H1 (cell line): ENCODE results near the gene RIPPLY1. TPM values are rescaled to one million over a fixed set of nuclear protein-coding genes. Genes with fewer than 3 reads are reported as not detected.

Experiments used
- CTCF ChIA-PET: fragments of 300-600 bp; sonication (Branson Sonifier 250); formaldehyde crosslinking; loops from one replicate; lab custom pipeline; 2021; ENCODE audit not compliant: partially characterized antibody; lab: Charles Lee
- POLR2A ChIA-PET: fragments of 300-600 bp; sonication (Branson Sonifier 250); formaldehyde crosslinking; loops from one replicate; lab custom pipeline; 2021; ENCODE audit warnings: inconsistent platforms; ENCODE audit not compliant: partially characterized antibody; lab: Charles Lee
- DNase-seq, 2 experiments: peaks; one replicate each; pipeline versions ENCODE4 v3.0.0 to v3.0.0-alpha.2; 2010 to 2022; ENCODE audit warnings: low spot score in 2 of 2, low read depth in 1 of 2, mixed read lengths in 1 of 2
- FAIRE-seq: peaks from 2 replicates; lab custom pipeline; 2011; peaks lifted over from hg19 to GRCh38; lab: Jason Lieb, UNC
- H2AFZ ChIP-seq: 2 replicates; pipeline ENCODE4 v1.8.1; 2012; ENCODE audit warnings: low read length, inconsistent platforms
- H2AK5ac ChIP-seq: 2 replicates; pipeline ENCODE4 v1.6.1; 2013; ENCODE audit warnings: low read depth, low read length
- H2BK120ac ChIP-seq: replicated peaks from 2 replicates; pipeline ENCODE3; 2013; ENCODE audit warnings: low read depth, low read length, inconsistent platforms
- H2BK12ac ChIP-seq: 2 replicates; pipeline ENCODE4 v1.6.1; 2013; ENCODE audit warnings: low read depth, low read length
- H2BK15ac ChIP-seq: 2 replicates; pipeline ENCODE4 v1.6.1; 2013; ENCODE audit warnings: low read length
- H2BK20ac ChIP-seq: 2 replicates; pipeline ENCODE4 v1.6.1; 2013; ENCODE audit warnings: low read length
- H2BK5ac ChIP-seq: 2 replicates; pipeline ENCODE4 v1.6.1; 2013; ENCODE audit warnings: low read depth, low read length
- H3K14ac ChIP-seq: 2 replicates; pipeline ENCODE4 v1.6.1; 2013; ENCODE audit warnings: inconsistent platforms; ENCODE audit not compliant: insufficient read length
- H3K18ac ChIP-seq: 2 replicates; pipeline ENCODE4 v1.6.1; 2013; ENCODE audit warnings: low read length; ENCODE audit errors: extremely low read depth
- H3K23ac ChIP-seq: 2 replicates; pipeline ENCODE4 v1.6.1; 2013; ENCODE audit warnings: inconsistent platforms; ENCODE audit not compliant: insufficient read length
- H3K23me2 ChIP-seq: 2 replicates; pipeline ENCODE4 v1.6.1; 2013; ENCODE audit warnings: low read depth, low read length
- H3K27ac ChIP-seq: 2 replicates; pipeline ENCODE4 v1.6.1; 2011; ENCODE audit warnings: low read depth, low read length, inconsistent platforms
- H3K27me3 ChIP-seq, 4 experiments: replicated peaks in 1 of 4; 1 replicate in 1 of 4; 2 replicates in 3 of 4; pipeline versions ENCODE4 v1.6.1 to v1.8.1; 2011 to 2013; ENCODE audit warnings: low read length in 3 of 4, mild to moderate bottlenecking in 3 of 4, inconsistent platforms in 2 of 4, mixed read lengths in 2 of 4, moderate library complexity in 1 of 4; ENCODE audit not compliant: control insufficient read depth in 3 of 4, insufficient read depth in 3 of 4; ENCODE audit errors: extremely low read depth in 1 of 4
- H3K36me3 ChIP-seq, 4 experiments: 2 replicates each; pipeline versions ENCODE4 v1.6.1 to v1.8.1; 2011 to 2013; ENCODE audit warnings: mild to moderate bottlenecking in 4 of 4, low read length in 3 of 4, moderate library complexity in 2 of 4, control low read depth in 1 of 4, inconsistent platforms in 1 of 4; ENCODE audit not compliant: insufficient read depth in 4 of 4, control insufficient read depth in 2 of 4
- H3K4ac ChIP-seq: replicated peaks from 2 replicates; pipeline ENCODE3; 2013; ENCODE audit warnings: low read length, low read depth, mixed read lengths, inconsistent platforms; ENCODE audit not compliant: insufficient read length
- H3K4me1 ChIP-seq, 4 experiments: replicated peaks in 1 of 4; 1 replicate in 1 of 4; 2 replicates in 3 of 4; pipeline versions ENCODE4 v1.6.1 to v1.8.1; 2011 to 2013; ENCODE audit warnings: low read length in 3 of 4, inconsistent platforms in 2 of 4, mixed read lengths in 1 of 4; ENCODE audit not compliant: insufficient read depth in 4 of 4, control insufficient read depth in 3 of 4
- H3K4me2 ChIP-seq, 2 experiments: 2 replicates each; pipeline versions ENCODE4 v1.6.1 to v1.8.1; 2011 to 2013; ENCODE audit warnings: low read depth in 2 of 2, low read length in 2 of 2, control low read depth in 1 of 2, inconsistent platforms in 1 of 2, mild to moderate bottlenecking in 1 of 2; ENCODE audit not compliant: insufficient read depth in 1 of 2
- H3K4me3 ChIP-seq, 4 experiments: fragments of 200-600, 300-600 bp in 1 of 4; sonication (generic), shearing (Covaris generic), sonication (Bioruptor Twin) in 1 of 4; 2 replicates each; pipeline versions ENCODE4 v1.5.1 to v1.8.1; 2011 to 2016; ENCODE audit warnings: low read length in 4 of 4, low read depth in 3 of 4, control low read depth in 2 of 4, inconsistent platforms in 2 of 4, mild to moderate bottlenecking in 2 of 4, mixed read lengths in 1 of 4, moderate library complexity in 1 of 4; ENCODE audit not compliant: insufficient read depth in 2 of 4; ENCODE audit errors: extremely low read depth in 1 of 4
- H3K56ac ChIP-seq: replicated peaks from 2 replicates; pipeline ENCODE3; 2013; ENCODE audit warnings: low read depth, mild to moderate bottlenecking, mixed read lengths, low read length, inconsistent platforms; ENCODE audit not compliant: insufficient read length
- H3K79me1 ChIP-seq: 2 replicates; pipeline ENCODE4 v1.6.1; 2013; ENCODE audit warnings: low read depth, low read length, control low read depth
- H3K79me2 ChIP-seq, 2 experiments: 2 replicates each; pipeline versions ENCODE4 v1.6.1 to v1.8.1; 2012 to 2013; ENCODE audit warnings: low read length in 2 of 2, mild to moderate bottlenecking in 2 of 2, inconsistent platforms in 1 of 2; ENCODE audit not compliant: insufficient read depth in 2 of 2, control insufficient read depth in 1 of 2
- H3K9ac ChIP-seq, 4 experiments: replicated peaks in 1 of 4; 1 replicate in 1 of 4; 2 replicates in 3 of 4; pipeline versions ENCODE4 v1.6.1 to v1.8.1; 2011 to 2013; ENCODE audit warnings: low read depth in 3 of 4, low read length in 3 of 4, control low read depth in 2 of 4, mild to moderate bottlenecking in 2 of 4, moderate library complexity in 2 of 4, inconsistent platforms in 1 of 4; ENCODE audit errors: extremely low read depth in 1 of 4
- H3K9me3 ChIP-seq, 2 experiments: 2 replicates each; pipeline versions ENCODE4 v1.6.1 to v1.8.1; 2012 to 2013; ENCODE audit warnings: mild to moderate bottlenecking in 2 of 2, moderate library complexity in 2 of 2, control low read depth in 1 of 2, inconsistent platforms in 1 of 2, low read depth in 1 of 2, low read length in 1 of 2, mixed read lengths in 1 of 2; ENCODE audit not compliant: insufficient read depth in 2 of 2
- H4K20me1 ChIP-seq, 2 experiments: replicated peaks in 1 of 2; 2 replicates each; pipeline versions ENCODE3 to v1.8.1; 2011 to 2013; ENCODE audit warnings: inconsistent platforms in 2 of 2, low read length in 2 of 2, mild to moderate bottlenecking in 1 of 2; ENCODE audit not compliant: insufficient read depth in 2 of 2, control insufficient read depth in 1 of 2
- H4K5ac ChIP-seq: 2 replicates; pipeline ENCODE4 v1.6.1; 2013; ENCODE audit warnings: low read length, low read depth, mixed read lengths, inconsistent platforms; ENCODE audit not compliant: insufficient read length
- H4K8ac ChIP-seq: 2 replicates; pipeline ENCODE4 v1.8.0; 2013; ENCODE audit warnings: mild to moderate bottlenecking, moderate library complexity, low read length, inconsistent platforms; ENCODE audit not compliant: insufficient read depth; ENCODE audit errors: extremely low read depth
- H4K91ac ChIP-seq: replicated peaks from 2 replicates; pipeline ENCODE3; 2013; ENCODE audit warnings: low read length, mixed read lengths, inconsistent platforms; ENCODE audit not compliant: insufficient read length
- BACH1 ChIP-seq: IDR thresholded peaks from 2 replicates; pipeline ENCODE4 v1.6.1; 2012; ENCODE audit warnings: low read length, improper control_type of control experiment
- BRCA1 ChIP-seq: IDR thresholded peaks from 2 replicates; pipeline ENCODE4 v1.6.1; 2012; ENCODE audit warnings: low read depth, low read length, improper control_type of control experiment
- CTBP2 ChIP-seq: IDR thresholded peaks from 2 replicates; pipeline ENCODE4 v1.7.0; 2011; ENCODE audit warnings: borderline replicate concordance, mild to moderate bottlenecking, moderate library complexity, mixed read lengths, low read length; ENCODE audit not compliant: insufficient read depth, insufficient read length
- EGR1 ChIP-seq: IDR thresholded peaks from 2 replicates; pipeline ENCODE4 v1.6.1; 2011; ENCODE audit warnings: low read depth, low read length, borderline replicate concordance
- EP300 ChIP-seq, 2 experiments: IDR thresholded peaks; 1 replicate in 1 of 2; 2 replicates in 1 of 2; pipeline ENCODE4 v1.6.1; 2011 to 2012; ENCODE audit warnings: low read depth in 2 of 2, low read length in 2 of 2, mild to moderate bottlenecking in 2 of 2, borderline replicate concordance in 1 of 2, inconsistent platforms in 1 of 2, moderate library complexity in 1 of 2
- HDAC6 ChIP-seq: IDR thresholded peaks from one replicate; pipeline ENCODE4 v1.7.1; 2012; ENCODE audit warnings: low read depth, mild to moderate bottlenecking, inconsistent platforms, low read length, moderate library complexity
- MAFK ChIP-seq: IDR thresholded peaks from 2 replicates; pipeline ENCODE4 v1.6.1; 2012; ENCODE audit warnings: low read depth, mild to moderate bottlenecking, improper control_type of control experiment, low read length
- SIRT6 ChIP-seq: IDR thresholded peaks from one replicate; pipeline ENCODE4 v1.7.1; 2012; ENCODE audit warnings: low read length, inconsistent platforms
- SRF ChIP-seq: IDR thresholded peaks from 2 replicates; pipeline ENCODE4 v1.6.1; 2011; ENCODE audit warnings: mild to moderate bottlenecking, low read depth, low read length, moderate library complexity
- TAF1 ChIP-seq: IDR thresholded peaks from 2 replicates; pipeline ENCODE4 v1.6.1; 2011; ENCODE audit warnings: mild to moderate bottlenecking, low read depth, low read length
- TEAD4 ChIP-seq: IDR thresholded peaks from 2 replicates; pipeline ENCODE4 v1.6.1; 2012; ENCODE audit warnings: low read depth, low read length, inconsistent platforms, mixed read lengths
- YY1 ChIP-seq: IDR thresholded peaks from 2 replicates; pipeline ENCODE4 v1.6.1; 2011; ENCODE audit warnings: low read depth, mild to moderate bottlenecking, low read length
- ZNF274 ChIP-seq: IDR thresholded peaks from 2 replicates; pipeline ENCODE4 v1.7.0; 2012; ENCODE audit warnings: low read length, borderline replicate concordance; ENCODE audit errors: extremely low read depth
- whole genome bisulfite sequencing, 2 experiments: shearing (Covaris generic) in 1 of 2; methylation state at CpG; one replicate each; pipeline versions ENCODE4 v1.1.6 to v1.1.7; 2013 to 2015; ENCODE audit warnings: low lambda C conversion rate in 2 of 2, mixed read lengths in 2 of 2, inconsistent platforms in 1 of 2, low coverage in 1 of 2, missing lambda C conversion rate in 1 of 2; ENCODE audit not compliant: insufficient replicate concordance in 2 of 2, insufficient coverage in 1 of 2, insufficient read length in 1 of 2; ENCODE audit errors: extremely low coverage in 1 of 2, missing lambda C conversion rate in 1 of 2; 5-methylcytosine and 5-hydroxymethylcytosine counted together
- polyA plus RNA-seq, 7 experiments: library from polyadenylated mRNA; depleted of rRNA in 3 of 7; stranded (reverse) in 5 of 7; unstranded in 2 of 7; fragments of >200 nt in 5 of 7; fragments of 200-250 nt in 2 of 7; gene quantifications; 1 replicate in 5 of 7; 2 replicates in 1 of 7; 4 replicates in 1 of 7; pipeline versions ENCODE4 v1.2.1 to v1.2.3, GENCODE V29; 2011 to 2013; ENCODE audit warnings: missing spikeins in 2 of 7, mixed read lengths in 2 of 7
- total RNA-seq: library from RNA; stranded (reverse); fragmentation: NEBNext Ultra II Directional; extraction: Animal tissue kit (Norgen Biotek cat#: 25700); gene quantifications from 2 replicates; pipeline ENCODE4 v1.2.1, GENCODE V29; 2021

Gene RIPPLY1
- total and polyA plus RNA-seq, 2 of the 8 experiments (the other 6 are each of a cell fraction or from before 2014, with no cell fraction given), result not detected

DNA sequence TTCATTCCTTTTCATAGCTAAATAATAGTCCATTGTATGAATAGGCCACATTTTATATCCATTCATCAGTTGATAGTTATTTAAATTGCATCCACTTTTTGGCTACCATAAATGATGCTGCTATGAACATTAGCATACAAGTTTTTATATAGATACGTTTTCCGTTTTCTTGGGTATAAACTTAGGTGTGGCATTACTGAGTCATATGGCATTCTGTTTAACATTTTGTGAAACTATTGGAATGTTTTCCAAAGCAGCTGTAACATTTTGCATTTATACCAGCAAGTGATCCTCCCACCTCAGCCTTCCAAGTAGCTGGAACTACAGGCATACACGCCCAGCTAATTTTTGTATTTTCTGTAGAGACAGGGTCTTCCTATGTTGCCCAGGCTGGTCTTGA is 43.3 kb upstream of the RIPPLY1 start:
- no peaks in the 10 kb centered on the region for H3K79me2 ChIP-seq
- no peak overlapping the region for H2AK5ac ChIP-seq
- H2BK12ac ChIP-seq, result no peak overlapping the region
- no peaks in the 10 kb centered on the region for H4K20me1 ChIP-seq
- H3K79me1 ChIP-seq, result no peaks in the 10 kb centered on the region
- no peak overlapping the region for H3K4me3 ChIP-seq
- H3K18ac ChIP-seq, result no peak overlapping the region
- H2BK20ac ChIP-seq, result no peak overlapping the region
- H2BK5ac ChIP-seq, result no peak overlapping the region
- 91% methylated on average over 3 of the region's 3 CpGs; no CpG with 5 or more reads in 1 of the 2 experiments for WGBS, 2 experiments
- DNase-seq (no peak), FAIRE-seq (no peak)
- no peaks in the 10 kb centered on the region for H3K9me3 ChIP-seq
- CTCF ChIA-PET, result no interaction called here
- no peak overlapping the region for H3K27ac ChIP-seq
- H2BK15ac ChIP-seq, result no peak overlapping the region
- H4K8ac ChIP-seq, result no peak overlapping the region
- no peaks in the 10 kb centered on the region for H3K27me3 ChIP-seq
- H4K5ac ChIP-seq, result no peak overlapping the region
- no peak overlapping the region for H3K56ac ChIP-seq
- H3K14ac ChIP-seq, result no peak overlapping the region
- H3K4me1 ChIP-seq, result no peaks in the 10 kb centered on the region
- H3K36me3 ChIP-seq, result no peaks in the 10 kb centered on the region
- no peak overlapping the region for H3K23ac ChIP-seq
- H2BK120ac ChIP-seq, result no peak overlapping the region
- no peak overlapping the region for H3K9ac ChIP-seq
- POLR2A ChIA-PET, result no interaction called here
- no peak overlapping the region for H4K91ac ChIP-seq
- no peak overlapping the region for H3K4me2 ChIP-seq
- no peak overlapping the region for H3K4ac ChIP-seq
- no peaks in the 10 kb centered on the region for H3K23me2 ChIP-seq
- no peak overlapping the region for H2AFZ ChIP-seq
- TF ChIP-seq BRCA1 (no peak), TAF1 (no peak), BACH1 (no peak), MAFK (no peak), HDAC6 (no peak), EGR1 (no peak), YY1 (no peak), TEAD4 (no peak), SIRT6 (no peak), CTBP2 (no peak), ZNF274 (no peak), SRF (no peak), EP300 (IDR thresholded peaks at IDR 0.05; ENCODE audit: borderline replicate concordance in 1 of 2, low read depth in 2 of 2, low read length in 2 of 2) (no peak)
